ENCODE data around the gene MRPL12. TPM values are rescaled to one million over a fixed set of nuclear protein-coding genes. Genes with fewer than 3 reads are reported as not detected.

Gene MRPL12
- total and polyA plus RNA-seq, 2 experiments from 2014 or later, result 50.9 to 153 TPM

DNA sequence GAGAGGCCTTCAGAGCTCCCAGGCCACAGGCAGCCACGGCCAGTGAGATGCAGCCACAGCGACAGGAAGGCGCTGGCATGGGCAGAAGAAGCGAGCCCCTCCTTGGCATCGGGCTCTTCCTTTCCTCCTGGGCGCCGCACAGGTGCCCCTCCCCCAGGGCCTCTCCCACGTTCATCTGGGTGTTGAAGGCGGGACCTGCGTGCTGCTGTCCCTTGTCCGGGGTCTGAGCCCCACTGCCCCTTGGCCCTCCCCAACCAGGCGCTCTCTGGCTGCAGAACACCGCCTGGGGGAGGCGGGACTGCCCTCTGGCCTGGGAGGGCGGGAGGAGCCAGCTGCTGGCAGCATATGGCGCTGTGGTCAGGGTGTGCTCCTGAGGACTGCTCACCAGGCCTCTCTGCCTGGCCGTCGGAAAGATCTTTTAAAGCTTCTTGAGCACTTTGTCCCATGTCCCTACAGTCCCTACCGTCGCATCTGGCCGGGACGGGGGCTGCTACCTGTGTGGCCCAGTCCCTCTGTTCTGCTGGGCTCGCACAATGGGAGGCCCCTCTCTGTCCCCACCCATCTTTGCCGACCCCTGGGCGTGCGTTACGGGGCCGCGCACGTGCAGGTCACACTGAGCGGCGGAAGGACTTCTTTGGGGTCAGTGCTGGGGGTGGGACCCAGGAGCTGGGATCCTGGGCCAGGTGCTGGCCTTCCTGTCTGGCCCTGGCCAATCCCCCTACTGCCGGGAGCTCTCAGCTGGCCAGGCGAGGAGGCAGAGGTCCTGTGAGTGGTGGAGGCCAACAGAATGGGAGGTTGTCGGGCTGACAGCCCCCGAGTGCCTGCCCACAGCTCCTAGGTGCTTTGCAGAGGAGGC, 10.6 kb downstream of the MRPL12 start:
- Mint-ChIP-seq H3K27ac (no peak overlapping the region), H3K4me3 (peak overlapping the region; percentile 89), H3K36me3 (ENCODE audit: low read depth) (peaks cover 7% of the 10 kb centered on the region), H3K9me3 (no peaks in the 10 kb centered on the region), H3K27me3 (ENCODE audit: insufficient read depth, low read depth, poor library complexity) (peaks cover 20% of the 10 kb centered on the region), H3K4me1 (peaks cover 25% of the 10 kb centered on the region)
- no peaks in the 10 kb centered on the region for H3K36me3 ChIP-seq (ENCODE audit: insufficient read depth)
- H3K27ac ChIP-seq (ENCODE audit: low read depth), result no peak overlapping the region
- no peak overlapping the region for H2AFZ ChIP-seq
- no peaks in the 10 kb centered on the region for H3K27me3 ChIP-seq (ENCODE audit: insufficient read depth)
- H4K20me1 ChIP-seq (replicated peaks; ENCODE audit: insufficient read depth), result no peaks in the 10 kb centered on the region
- peaks cover 24% of the 10 kb centered on the region; the same call in 1 of the 2 replicates for H3K4me1 ChIP-seq (ENCODE audit: insufficient read depth)
- H3F3A ChIP-seq (replicated peaks; ENCODE audit: low read depth), result peaks cover 15% of the 10 kb centered on the region
- peak overlapping the region; percentile 93 for H3K4me2 ChIP-seq
- ATAC-seq, result no peak; the same call in 2 of the 3 replicates
- no peak for DNase-seq (ENCODE audit: low spot score)
- H3K4me3 ChIP-seq, result peak overlapping the region; percentile 77; the same call in 1 of the 2 replicates
- H3K79me2 ChIP-seq (replicated peaks; ENCODE audit: insufficient read depth), result peaks cover 13% of the 10 kb centered on the region
- TF ChIP-seq, protein P1, sequence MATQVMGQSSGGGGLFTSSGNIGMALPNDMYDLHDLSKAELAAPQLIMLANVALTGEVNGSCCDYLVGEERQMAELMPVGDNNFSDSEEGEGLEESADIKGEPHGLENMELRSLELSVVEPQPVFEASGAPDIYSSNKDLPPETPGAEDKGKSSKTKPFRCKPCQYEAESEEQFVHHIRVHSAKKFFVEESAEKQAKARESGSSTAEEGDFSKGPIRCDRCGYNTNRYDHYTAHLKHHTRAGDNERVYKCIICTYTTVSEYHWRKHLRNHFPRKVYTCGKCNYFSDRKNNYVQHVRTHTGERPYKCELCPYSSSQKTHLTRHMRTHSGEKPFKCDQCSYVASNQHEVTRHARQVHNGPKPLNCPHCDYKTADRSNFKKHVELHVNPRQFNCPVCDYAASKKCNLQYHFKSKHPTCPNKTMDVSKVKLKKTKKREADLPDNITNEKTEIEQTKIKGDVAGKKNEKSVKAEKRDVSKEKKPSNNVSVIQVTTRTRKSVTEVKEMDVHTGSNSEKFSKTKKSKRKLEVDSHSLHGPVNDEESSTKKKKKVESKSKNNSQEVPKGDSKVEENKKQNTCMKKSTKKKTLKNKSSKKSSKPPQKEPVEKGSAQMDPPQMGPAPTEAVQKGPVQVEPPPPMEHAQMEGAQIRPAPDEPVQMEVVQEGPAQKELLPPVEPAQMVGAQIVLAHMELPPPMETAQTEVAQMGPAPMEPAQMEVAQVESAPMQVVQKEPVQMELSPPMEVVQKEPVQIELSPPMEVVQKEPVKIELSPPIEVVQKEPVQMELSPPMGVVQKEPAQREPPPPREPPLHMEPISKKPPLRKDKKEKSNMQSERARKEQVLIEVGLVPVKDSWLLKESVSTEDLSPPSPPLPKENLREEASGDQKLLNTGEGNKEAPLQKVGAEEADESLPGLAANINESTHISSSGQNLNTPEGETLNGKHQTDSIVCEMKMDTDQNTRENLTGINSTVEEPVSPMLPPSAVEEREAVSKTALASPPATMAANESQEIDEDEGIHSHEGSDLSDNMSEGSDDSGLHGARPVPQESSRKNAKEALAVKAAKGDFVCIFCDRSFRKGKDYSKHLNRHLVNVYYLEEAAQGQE (IDR thresholded peaks at IDR 0.05; ENCODE audit: unreplicated experiment), result no peak
- TF ChIP-seq POLR2AphosphoS5 (IDR thresholded peaks at IDR 0.05; ENCODE audit: low read depth), result no peak
- TF ChIP-seq, protein P2, sequence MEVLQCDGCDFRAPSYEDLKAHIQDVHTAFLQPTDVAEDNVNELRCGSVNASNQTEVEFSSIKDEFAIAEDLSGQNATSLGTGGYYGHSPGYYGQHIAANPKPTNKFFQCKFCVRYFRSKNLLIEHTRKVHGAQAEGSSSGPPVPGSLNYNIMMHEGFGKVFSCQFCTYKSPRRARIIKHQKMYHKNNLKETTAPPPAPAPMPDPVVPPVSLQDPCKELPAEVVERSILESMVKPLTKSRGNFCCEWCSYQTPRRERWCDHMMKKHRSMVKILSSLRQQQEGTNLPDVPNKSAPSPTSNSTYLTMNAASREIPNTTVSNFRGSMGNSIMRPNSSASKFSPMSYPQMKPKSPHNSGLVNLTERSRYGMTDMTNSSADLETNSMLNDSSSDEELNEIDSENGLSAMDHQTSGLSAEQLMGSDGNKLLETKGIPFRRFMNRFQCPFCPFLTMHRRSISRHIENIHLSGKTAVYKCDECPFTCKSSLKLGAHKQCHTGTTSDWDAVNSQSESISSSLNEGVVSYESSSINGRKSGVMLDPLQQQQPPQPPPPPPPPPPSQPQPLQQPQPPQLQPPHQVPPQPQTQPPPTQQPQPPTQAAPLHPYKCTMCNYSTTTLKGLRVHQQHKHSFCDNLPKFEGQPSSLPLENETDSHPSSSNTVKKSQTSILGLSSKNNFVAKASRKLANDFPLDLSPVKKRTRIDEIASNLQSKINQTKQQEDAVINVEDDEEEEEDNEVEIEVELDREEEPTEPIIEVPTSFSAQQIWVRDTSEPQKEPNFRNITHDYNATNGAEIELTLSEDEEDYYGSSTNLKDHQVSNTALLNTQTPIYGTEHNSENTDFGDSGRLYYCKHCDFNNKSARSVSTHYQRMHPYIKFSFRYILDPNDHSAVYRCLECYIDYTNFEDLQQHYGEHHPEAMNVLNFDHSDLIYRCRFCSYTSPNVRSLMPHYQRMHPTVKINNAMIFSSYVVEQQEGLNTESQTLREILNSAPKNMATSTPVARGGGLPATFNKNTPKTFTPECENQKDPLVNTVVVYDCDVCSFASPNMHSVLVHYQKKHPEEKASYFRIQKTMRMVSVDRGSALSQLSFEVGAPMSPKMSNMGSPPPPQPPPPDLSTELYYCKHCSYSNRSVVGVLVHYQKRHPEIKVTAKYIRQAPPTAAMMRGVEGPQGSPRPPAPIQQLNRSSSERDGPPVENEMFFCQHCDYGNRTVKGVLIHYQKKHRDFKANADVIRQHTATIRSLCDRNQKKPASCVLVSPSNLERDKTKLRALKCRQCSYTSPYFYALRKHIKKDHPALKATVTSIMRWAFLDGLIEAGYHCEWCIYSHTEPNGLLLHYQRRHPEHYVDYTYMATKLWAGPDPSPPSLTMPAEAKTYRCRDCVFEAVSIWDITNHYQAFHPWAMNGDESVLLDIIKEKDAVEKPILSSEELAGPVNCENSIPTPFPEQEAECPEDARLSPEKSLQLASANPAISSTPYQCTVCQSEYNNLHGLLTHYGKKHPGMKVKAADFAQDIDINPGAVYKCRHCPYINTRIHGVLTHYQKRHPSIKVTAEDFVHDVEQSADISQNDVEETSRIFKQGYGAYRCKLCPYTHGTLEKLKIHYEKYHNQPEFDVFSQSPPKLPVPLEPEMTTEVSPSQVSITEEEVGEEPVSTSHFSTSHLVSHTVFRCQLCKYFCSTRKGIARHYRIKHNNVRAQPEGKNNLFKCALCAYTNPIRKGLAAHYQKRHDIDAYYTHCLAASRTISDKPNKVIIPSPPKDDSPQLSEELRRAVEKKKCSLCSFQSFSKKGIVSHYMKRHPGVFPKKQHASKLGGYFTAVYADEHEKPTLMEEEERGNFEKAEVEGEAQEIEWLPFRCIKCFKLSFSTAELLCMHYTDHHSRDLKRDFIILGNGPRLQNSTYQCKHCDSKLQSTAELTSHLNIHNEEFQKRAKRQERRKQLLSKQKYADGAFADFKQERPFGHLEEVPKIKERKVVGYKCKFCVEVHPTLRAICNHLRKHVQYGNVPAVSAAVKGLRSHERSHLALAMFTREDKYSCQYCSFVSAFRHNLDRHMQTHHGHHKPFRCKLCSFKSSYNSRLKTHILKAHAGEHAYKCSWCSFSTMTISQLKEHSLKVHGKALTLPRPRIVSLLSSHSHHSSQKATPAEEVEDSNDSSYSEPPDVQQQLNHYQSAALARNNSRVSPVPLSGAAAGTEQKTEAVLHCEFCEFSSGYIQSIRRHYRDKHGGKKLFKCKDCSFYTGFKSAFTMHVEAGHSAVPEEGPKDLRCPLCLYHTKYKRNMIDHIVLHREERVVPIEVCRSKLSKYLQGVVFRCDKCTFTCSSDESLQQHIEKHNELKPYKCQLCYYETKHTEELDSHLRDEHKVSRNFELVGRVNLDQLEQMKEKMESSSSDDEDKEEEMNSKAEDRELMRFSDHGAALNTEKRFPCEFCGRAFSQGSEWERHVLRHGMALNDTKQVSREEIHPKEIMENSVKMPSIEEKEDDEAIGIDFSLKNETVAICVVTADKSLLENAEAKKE (CRISPR knock-in tag; IDR thresholded peaks at IDR 0.05), result no peak
- TF ChIP-seq EZH2 (IDR thresholded peaks at IDR 0.05; ENCODE audit: low read depth, unreplicated experiment), result no peak
- TF ChIP-seq, protein P3, sequence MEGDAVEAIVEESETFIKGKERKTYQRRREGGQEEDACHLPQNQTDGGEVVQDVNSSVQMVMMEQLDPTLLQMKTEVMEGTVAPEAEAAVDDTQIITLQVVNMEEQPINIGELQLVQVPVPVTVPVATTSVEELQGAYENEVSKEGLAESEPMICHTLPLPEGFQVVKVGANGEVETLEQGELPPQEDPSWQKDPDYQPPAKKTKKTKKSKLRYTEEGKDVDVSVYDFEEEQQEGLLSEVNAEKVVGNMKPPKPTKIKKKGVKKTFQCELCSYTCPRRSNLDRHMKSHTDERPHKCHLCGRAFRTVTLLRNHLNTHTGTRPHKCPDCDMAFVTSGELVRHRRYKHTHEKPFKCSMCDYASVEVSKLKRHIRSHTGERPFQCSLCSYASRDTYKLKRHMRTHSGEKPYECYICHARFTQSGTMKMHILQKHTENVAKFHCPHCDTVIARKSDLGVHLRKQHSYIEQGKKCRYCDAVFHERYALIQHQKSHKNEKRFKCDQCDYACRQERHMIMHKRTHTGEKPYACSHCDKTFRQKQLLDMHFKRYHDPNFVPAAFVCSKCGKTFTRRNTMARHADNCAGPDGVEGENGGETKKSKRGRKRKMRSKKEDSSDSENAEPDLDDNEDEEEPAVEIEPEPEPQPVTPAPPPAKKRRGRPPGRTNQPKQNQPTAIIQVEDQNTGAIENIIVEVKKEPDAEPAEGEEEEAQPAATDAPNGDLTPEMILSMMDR (conservative IDR thresholded peaks at IDR 0.05; ENCODE audit: low read depth in 2 of 2), result no peak
- no peaks in the 10 kb centered on the region for H3K9me2 ChIP-seq (ENCODE audit: insufficient read depth)

All from GM23338 (cell line).